Measurements from ENCODE around the gene PAFAH1B2. TPM values are rescaled to one million over a fixed set of nuclear protein-coding genes. Genes with fewer than 3 reads are reported as not detected.

The PAFAH1B2 gene
- total and polyA plus RNA-seq, 2 of the 8 experiments (the other 6 are each of a cell fraction or from before 2014, with no cell fraction given), result 38.2 to 161 TPM

GRCh38 chr11:117194267-117194666, 50.2 kb downstream of the PAFAH1B2 start (continued):
- TF ChIP-seq, protein P1, sequence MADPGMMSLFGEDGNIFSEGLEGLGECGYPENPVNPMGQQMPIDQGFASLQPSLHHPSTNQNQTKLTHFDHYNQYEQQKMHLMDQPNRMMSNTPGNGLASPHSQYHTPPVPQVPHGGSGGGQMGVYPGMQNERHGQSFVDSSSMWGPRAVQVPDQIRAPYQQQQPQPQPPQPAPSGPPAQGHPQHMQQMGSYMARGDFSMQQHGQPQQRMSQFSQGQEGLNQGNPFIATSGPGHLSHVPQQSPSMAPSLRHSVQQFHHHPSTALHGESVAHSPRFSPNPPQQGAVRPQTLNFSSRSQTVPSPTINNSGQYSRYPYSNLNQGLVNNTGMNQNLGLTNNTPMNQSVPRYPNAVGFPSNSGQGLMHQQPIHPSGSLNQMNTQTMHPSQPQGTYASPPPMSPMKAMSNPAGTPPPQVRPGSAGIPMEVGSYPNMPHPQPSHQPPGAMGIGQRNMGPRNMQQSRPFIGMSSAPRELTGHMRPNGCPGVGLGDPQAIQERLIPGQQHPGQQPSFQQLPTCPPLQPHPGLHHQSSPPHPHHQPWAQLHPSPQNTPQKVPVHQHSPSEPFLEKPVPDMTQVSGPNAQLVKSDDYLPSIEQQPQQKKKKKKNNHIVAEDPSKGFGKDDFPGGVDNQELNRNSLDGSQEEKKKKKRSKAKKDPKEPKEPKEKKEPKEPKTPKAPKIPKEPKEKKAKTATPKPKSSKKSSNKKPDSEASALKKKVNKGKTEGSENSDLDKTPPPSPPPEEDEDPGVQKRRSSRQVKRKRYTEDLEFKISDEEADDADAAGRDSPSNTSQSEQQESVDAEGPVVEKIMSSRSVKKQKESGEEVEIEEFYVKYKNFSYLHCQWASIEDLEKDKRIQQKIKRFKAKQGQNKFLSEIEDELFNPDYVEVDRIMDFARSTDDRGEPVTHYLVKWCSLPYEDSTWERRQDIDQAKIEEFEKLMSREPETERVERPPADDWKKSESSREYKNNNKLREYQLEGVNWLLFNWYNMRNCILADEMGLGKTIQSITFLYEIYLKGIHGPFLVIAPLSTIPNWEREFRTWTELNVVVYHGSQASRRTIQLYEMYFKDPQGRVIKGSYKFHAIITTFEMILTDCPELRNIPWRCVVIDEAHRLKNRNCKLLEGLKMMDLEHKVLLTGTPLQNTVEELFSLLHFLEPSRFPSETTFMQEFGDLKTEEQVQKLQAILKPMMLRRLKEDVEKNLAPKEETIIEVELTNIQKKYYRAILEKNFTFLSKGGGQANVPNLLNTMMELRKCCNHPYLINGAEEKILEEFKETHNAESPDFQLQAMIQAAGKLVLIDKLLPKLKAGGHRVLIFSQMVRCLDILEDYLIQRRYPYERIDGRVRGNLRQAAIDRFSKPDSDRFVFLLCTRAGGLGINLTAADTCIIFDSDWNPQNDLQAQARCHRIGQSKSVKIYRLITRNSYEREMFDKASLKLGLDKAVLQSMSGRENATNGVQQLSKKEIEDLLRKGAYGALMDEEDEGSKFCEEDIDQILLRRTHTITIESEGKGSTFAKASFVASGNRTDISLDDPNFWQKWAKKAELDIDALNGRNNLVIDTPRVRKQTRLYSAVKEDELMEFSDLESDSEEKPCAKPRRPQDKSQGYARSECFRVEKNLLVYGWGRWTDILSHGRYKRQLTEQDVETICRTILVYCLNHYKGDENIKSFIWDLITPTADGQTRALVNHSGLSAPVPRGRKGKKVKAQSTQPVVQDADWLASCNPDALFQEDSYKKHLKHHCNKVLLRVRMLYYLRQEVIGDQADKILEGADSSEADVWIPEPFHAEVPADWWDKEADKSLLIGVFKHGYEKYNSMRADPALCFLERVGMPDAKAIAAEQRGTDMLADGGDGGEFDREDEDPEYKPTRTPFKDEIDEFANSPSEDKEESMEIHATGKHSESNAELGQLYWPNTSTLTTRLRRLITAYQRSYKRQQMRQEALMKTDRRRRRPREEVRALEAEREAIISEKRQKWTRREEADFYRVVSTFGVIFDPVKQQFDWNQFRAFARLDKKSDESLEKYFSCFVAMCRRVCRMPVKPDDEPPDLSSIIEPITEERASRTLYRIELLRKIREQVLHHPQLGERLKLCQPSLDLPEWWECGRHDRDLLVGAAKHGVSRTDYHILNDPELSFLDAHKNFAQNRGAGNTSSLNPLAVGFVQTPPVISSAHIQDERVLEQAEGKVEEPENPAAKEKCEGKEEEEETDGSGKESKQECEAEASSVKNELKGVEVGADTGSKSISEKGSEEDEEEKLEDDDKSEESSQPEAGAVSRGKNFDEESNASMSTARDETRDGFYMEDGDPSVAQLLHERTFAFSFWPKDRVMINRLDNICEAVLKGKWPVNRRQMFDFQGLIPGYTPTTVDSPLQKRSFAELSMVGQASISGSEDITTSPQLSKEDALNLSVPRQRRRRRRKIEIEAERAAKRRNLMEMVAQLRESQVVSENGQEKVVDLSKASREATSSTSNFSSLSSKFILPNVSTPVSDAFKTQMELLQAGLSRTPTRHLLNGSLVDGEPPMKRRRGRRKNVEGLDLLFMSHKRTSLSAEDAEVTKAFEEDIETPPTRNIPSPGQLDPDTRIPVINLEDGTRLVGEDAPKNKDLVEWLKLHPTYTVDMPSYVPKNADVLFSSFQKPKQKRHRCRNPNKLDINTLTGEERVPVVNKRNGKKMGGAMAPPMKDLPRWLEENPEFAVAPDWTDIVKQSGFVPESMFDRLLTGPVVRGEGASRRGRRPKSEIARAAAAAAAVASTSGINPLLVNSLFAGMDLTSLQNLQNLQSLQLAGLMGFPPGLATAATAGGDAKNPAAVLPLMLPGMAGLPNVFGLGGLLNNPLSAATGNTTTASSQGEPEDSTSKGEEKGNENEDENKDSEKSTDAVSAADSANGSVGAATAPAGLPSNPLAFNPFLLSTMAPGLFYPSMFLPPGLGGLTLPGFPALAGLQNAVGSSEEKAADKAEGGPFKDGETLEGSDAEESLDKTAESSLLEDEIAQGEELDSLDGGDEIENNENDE (IDR thresholded peaks at IDR 0.05; ENCODE audit: insufficient replicate concordance, low read length), result no peak
- TF ChIP-seq GABPA (IDR thresholded peaks at IDR 0.05; ENCODE audit: borderline replicate concordance, insufficient read depth, low read length) (no peak), HDAC6 (IDR thresholded peaks at IDR 0.05; ENCODE audit: low read depth, low read length) (no peak), RBBP5 (IDR thresholded peaks at IDR 0.05; ENCODE audit: borderline replicate concordance, low read depth, low read length) (no peak), POLR2AphosphoS5 (IDR thresholded peaks at IDR 0.05; ENCODE audit: low read depth, low read length) (no peak), CHD1 (IDR thresholded peaks at IDR 0.05; ENCODE audit: low read depth, low read length) (no peak), POLR2A (IDR thresholded peaks at IDR 0.05; ENCODE audit: control extremely low read depth in 1 of 2, low read depth in 2 of 2, low read length in 2 of 2) (no peak), GTF2F1 (IDR thresholded peaks at IDR 0.05; ENCODE audit: borderline replicate concordance, low read depth, low read length) (no peak)
- TF ChIP-seq, protein P2, sequence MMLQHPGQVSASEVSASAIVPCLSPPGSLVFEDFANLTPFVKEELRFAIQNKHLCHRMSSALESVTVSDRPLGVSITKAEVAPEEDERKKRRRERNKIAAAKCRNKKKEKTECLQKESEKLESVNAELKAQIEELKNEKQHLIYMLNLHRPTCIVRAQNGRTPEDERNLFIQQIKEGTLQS (IDR thresholded peaks at IDR 0.05; ENCODE audit: insufficient read depth, low read depth, low read length), result no peak
- TF ChIP-seq, protein P3, sequence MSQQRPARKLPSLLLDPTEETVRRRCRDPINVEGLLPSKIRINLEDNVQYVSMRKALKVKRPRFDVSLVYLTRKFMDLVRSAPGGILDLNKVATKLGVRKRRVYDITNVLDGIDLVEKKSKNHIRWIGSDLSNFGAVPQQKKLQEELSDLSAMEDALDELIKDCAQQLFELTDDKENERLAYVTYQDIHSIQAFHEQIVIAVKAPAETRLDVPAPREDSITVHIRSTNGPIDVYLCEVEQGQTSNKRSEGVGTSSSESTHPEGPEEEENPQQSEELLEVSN (IDR thresholded peaks at IDR 0.05), result no peak

Measured in H1 (cell line).